Measurements from ENCODE around the gene FBXL7.

Gene FBXL7

DNA sequence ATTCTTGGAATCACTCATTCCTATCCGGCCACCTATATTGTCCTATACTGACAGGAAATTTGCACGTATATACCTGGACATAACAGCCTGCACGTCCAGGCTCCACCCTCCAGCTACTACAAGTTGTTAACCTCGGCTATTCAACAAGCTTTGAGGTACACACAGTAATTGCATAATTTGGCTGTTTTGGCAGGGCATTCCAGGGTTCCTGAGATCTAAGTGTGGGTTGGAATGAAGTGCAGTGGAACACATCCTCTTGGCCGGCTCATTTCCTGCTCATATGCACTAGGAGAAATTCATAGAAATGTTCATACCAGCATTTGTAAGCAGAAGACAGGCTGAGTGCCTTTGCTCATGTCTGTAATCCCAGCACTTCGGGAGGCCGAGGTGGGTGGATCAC lies 222.3 kb downstream of the FBXL7 start:
- DNase-seq: no peak

DNA sequence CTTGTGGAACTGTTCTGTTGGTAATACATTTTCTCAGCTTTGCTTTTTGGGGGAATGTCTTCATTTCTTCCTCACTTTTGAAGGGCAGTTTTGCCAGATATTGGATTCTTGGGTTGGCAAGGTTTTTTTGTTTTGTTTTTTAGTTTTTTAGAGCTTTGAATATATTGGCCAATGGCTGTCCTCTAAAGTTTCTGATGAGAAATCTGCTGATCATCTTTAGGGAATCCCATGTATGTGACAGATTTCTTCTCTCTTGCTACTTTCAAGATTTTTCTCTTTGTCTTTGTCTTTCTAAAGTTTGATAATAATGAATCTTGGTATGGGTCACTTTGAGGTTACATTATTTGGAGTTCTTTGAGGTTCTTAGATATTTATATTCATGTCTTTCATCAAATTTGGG lies 227.4 kb downstream of the FBXL7 start:
- no peak for DNase-seq

DNA sequence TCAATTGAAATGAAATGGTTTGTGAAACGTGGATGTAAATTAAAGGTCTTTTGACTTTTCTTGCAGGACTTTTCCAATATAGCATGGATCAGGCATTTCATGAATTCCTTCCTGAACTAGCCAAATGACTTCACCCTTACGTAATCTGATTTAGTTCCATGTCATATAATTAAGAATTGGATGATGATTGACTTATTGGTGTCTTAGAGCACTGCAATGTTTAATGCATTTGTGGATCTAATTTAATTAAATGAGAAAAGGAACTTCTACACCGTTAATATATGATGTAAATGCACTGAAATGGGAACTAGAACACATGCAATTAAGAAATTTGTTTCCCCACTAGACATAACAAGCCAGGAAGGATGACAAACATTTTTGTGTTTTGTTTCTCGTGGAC lies 228.8 kb downstream of the FBXL7 start:
- no peak for DNase-seq

DNA sequence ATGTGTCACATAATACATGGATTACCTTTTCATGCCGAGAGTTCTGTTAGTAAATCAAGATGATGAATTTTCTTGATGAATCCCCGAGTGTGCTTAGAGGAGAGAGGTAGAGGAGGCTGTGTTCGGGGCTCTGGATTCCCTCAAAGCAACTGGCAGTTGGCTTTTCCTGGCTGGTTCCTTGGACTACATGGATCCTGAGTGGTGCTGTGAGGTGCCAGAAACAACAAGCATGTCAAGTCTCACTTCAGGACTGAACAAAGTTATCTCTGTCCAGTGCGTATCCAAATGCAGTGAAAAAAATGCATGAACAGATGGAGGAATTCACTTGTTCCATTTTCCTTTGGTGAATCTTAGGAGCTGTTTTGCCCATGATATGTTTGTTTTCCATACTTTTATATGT lies 231.7 kb downstream of the FBXL7 start:
- no peak for DNase-seq

DNA sequence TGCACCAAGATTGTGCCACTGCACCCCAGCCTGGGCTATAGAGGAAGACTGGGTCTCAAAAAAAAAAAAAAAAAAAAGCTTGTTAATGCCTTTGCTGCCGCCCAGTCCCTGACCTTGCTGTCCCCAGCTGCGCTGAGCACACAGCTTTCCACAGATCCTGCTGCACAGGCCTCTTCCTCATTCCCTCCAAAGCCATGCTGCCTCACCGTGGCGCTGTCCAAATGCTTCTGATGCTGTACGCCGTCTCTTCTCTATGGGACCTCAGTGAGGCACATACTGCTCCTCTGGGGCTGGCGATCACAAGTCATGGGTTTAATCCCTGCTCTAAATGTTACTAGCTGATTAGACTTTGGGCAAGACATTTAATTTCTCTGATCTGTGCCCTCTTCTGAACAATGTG lies 234.1 kb downstream of the FBXL7 start:
- no peak for DNase-seq

DNA sequence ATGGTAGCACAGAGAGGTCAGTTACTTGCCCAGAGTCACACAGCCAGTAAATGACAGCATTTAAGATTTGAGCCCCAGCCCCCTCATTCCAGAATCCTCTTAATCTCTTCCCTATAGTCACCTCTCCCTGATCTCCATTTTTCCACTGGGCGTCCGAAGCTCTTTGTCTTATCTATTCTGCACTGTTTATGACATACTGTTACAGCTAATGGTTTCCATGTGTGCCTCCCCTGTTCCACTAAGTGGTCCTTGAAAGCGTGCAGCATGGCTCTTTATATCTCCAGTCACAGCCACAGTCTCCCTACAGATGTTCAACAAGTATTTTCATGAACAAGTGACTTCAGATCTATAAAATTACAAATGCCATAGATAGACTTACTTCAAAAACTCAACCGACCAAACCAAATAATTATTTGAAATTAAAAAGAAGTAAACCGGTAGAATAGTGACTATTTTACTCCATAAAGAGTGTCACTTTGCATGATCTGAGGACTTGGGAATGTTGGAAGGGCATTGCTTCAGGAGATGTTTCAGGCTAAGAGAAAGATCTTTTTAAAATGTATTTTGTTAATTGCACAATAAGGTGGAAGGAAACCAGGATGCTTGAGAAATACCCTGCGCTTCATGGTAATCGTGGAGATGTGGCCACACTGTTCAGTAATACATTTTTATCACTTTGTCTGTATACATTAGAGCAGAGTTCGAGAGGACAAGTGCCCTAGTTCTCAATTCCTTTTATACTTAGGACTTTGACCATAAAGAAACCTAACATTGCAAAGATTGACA lies 237.2 kb downstream of the FBXL7 start:
- no peak for DNase-seq

DNA sequence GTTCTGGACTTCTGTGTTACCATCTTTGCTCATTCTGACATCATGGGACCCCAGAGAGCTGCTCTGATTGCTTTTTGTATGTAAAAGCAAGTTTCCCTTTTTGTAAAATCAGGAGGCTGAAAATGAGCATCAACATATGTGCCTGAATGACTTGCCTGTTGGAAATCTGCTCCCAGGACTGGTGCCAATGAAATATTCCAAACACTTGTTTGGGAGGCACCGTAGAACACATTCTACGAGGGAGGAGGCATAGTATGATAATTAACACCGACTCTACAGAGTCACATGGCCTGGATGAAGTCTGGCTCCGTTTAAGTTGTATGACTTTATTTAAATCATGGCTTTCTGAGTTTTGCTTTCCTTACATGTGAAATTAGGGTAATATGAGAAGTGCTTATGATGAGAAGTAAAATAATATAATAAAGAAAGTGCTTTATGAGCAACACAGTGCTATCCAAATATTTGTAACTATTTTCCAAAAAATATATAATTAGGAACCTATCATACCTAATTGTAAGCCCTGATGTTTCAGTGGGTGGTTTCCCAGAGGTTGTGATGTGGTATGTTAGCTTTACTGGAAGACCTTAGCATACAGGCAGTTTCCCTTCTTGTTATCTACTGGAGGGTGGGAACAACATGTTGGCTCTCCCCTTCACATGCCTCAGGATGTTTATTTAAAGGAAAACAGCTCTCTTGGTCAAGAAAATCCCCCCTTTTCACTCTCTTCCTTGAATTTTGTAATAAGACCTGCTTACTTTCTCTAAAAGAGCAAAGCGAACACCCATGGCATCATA lies 238.1 kb downstream of the FBXL7 start:
- DNase-seq: no peak

DNA sequence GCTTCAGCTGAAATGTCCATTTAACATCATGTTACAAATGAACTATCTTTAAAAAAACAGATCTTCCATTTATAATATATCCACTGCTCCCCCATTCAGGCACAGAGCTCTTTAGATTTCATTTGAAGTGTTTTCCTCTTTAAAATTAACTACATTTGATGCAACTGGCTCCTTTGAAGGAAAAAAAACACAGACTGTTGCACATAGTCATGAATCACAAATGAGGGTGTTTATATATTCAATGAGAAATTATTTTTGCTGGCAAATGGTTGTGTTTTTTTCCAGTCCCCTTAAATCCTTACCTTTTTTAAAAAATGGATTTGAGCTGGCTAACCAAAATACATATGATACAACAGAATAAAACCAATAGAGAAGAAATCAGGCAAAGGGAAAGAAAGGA lies 240.4 kb downstream of the FBXL7 start:
- DNase-seq: no peak

DNA sequence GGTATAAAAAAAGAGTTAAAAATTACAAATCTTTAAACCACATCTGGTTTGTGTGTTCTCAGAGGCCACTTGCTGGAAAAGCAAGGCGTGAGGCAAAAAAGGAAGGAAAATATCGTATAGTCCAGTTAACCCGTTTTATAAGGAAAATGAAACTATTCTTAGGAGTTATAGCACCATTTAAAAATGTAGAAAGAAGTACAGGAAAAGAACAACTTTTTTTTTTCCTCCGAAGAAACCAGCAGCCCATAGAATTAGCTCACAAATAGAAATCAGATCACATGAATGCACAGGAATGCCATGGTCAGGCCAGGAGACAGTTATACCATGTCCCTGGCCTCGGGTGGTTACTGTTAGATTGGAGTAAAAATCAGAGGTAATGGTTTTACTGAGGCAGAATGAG lies 241.6 kb downstream of the FBXL7 start:
- no peak for DNase-seq

DNA sequence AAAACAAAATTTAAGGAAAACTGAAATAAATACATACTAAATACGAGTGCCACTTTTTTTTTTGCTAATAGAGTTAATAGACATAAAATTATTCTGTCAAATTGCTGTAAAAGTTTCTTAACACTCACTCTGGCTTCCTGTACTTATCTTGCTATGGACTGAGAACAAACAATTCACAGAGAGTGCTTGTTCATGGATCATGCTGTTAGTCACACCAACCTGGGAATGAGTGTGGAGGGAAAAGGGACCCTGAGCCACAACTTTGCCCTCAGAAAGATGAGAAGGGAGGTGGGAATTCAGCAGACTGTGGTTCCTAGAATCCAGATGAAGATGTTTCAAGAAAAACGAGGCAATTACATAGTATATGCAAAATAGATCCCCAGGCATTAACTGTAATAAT lies 246.9 kb downstream of the FBXL7 start:
- DNase-seq: no peak

DNA sequence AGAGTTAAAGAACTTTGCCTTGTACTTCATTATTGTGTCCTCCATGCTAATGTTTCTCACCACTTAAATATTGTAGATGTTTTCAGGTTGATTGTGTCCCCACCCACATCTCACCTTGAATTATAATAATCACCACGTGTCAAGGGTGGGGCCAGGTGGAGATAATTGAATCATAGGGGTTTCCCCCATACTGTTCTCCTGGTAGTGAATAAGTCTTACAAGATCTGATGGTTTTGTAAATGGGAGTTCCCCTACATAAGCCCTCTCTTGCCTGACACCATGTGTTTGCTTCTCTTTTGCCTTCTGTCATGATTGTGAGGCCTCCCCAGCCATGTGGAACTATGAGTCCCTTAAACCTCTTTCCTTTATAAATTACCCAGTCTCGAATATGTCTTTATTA lies 248.3 kb downstream of the FBXL7 start:
- DNase-seq: no peak

DNA sequence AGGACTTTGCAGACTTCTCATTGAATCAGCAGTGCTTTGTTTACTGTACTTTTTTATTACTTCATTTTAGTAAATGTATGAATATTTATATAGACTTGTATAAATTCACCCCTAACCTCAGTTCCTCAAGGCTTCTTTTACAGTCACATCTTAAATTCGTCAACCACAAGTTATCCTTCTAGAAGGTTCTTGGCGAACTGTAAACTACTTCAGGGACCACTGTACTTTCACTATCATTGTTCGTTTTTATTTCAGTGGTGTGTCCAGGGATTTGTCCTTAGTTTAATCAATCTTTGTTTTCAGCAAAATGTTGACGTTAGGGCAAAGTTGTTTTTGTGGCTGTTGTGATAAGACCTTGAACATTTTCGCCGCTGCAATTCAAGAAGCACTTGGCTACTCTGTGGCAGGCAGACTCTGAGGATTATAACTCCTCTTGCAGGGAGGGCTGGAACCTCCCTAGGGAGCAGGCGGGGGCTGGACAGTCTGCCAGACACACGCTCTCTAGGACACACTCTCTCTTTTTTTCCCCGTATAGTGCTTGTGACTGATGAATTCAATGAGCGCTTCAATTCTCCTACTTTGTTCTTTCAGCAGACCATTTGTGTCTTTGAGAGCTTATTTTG lies 252.8 kb downstream of the FBXL7 start:
- no peak for DNase-seq

DNA sequence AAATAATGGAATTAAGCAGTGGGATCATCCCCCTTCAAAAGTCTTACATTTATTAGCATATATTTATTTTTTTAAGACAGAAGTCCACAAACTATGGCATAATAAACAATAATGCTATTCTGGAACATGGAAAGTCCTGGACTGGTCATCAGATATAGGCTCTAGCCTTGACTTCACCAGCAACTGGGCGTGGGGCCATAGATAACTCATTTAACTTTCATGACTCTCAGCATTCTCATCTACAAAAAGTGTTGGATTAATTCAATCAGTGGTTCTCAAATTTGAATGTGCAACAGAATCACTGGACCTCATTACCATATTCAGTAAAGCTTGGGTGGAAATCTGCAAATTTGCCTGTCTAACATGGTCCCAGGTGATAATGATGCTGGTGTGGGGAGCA lies 253.8 kb downstream of the FBXL7 start:
- no peak for DNase-seq

DNA sequence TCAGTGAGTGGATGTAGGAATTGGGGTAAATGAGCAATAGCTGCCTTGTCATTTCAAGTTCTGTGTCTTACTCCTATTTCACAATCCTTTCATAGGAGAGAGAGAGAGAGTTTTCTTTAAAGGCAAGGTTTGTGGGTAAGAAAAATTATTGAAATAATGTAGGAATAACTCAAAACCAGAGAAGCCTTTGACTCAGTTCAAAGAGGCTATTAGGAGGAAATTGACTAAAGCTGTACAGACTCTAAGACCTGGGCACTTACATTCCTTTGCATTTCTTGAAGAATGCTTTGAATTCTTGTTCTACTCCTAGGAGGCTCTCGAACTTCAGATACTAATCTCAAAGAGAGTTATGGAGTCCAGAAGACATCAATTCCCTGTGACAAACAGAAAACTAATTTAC lies 257.1 kb downstream of the FBXL7 start:
- no peak for DNase-seq

DNA sequence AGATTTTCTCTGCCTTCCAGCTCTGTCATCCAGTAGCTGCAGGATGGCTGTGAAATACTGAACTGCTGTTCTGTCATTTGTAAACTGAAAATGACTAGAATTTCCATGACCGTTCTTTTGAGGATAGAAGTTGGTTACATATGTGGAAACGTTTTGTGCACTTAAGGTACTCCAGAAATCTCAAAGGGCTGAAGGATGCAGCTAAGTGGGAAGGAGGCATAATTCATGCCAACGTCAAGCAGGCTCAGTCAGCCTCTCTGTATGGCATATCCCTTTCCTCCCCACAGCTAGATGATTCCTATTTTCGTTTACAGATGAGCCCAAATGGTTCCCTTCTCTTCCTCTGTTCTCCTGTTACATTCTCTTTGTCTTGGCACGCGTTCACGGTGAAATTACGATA lies 257.6 kb downstream of the FBXL7 start:
- no peak for DNase-seq

DNA sequence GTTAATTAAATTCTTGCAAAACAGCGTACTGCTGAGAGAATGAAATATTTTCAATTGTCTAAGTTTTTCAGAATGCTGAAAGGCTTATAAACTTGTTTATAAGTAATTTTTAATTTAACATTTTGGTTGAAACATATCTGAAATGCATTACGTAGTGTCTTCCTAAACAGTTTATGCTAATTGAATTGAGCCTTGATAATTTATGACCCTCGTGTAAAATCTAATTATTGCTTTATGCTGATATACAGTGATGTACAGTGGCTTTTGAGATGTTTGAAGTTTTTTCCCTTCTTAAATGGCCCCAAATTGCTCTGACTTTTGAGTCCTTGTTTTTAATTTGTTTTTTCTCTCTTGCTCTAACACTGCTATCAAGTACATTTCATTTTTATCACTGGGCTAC lies 262.7 kb downstream of the FBXL7 start:
- DNase-seq: no peak

DNA sequence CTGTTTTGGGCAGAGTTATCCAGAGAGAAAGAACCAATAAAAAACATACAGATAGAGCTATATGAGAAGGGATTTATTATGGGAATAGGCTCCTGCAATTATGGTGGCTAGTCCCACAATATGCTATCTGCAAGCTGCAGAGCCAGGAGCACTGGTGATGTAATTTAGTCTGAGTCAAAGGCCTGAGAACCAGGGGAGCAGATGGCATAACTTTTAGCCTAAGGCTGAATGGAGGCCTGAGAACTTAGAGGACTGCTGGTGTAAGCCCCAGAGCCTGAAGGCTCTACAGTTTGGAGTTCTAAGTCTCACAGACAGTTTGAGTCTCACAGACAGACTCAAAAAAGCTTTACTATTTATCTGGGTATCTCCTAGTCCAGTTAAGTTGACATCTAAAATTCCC lies 263.8 kb downstream of the FBXL7 start:
- DNase-seq: no peak

DNA sequence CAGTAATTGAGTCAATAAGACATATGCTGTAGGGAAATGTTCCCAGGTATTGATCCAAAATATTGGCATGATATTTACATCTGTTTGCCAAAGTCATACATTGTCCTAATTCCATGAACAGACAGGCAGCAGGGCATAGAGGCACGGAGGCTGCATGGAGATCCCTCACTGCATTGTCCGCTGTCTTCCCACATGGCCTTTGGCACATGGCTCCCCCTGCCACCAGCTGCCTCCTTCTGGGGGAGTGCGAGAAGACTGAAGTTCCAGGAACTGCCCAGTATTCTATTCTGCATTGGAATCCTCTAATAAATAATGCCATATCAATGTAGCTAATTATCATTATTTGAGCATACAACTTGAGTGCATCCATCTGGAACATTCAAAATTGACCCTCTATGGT lies 269.0 kb downstream of the FBXL7 start:
- DNase-seq: no peak

DNA sequence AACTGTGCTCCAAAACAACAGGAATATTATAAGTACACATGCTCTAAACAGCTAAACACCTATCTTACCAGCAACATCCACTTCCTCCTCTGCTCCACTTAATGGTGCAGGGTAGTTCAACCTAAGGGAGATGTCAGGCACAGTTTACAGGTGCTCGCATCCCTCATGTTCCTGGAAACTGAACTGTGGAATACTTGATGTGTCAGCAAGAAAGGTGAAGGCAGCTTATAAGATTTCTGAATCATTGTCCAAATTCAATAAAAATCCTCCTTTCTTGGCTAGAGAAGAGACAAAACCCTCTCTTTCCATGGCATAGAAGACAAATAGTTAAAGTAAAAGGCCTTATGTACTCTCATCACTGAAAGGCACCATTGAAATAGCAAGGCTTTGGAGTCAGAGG lies 272.2 kb downstream of the FBXL7 start:
- no peak for DNase-seq

DNA sequence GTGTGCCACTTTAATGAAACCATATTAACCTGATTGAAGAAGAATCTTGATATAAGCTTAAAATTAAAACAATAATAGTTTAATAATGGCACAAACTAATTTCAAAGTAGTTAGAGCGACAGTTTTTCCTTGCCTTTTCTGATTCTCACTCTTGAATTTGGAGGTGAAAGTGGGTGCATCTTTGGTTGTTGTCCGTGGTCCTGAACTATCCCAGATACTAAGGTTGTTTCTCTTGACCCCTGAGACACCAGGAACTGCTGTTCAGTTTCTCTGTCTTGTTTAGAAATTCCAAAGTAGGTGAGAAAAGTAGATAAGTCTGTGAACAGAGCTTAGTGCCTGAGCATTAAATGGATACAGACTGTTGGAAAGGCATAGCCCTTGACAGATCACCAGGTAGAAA lies 274.7 kb downstream of the FBXL7 start:
- no peak for DNase-seq

DNA sequence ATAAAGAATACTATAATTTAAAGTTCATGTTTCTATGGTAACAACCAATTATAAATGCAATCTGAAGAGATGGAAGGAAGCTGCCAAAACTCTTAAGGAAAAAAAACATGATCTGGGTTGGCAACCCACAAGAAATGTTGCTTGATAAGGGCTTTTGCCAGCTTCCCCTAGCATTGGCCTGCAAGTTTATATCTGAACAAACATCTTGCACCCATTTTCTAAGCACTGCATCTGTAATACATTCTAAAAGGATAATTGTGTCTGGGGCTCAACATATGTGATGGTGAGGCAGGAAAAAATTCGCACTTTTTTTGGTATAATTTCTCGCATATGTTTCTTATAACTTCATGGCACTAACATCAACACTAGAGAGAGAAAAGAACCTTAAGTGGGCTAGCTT lies 276.4 kb downstream of the FBXL7 start:
- DNase-seq: no peak

DNA sequence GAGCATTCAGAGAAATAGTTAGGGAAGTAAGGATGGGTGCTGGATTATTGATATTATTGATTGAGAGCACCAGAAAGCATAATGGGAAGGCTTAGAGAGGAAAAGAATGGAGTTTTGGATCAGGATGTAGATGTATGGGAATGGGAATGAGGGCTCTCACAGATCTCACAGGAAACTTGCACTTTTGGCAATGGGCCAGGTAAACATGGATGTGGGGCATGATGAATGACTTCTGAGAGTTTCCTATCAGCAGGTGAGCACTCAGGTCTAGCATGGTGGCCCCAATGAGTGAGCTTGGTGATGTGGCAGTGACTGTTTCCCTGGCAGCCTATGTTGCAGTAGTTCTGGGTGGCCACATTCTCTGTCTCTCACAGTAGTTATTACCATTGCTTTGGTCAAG lies 283.8 kb downstream of the FBXL7 start:
- no peak for DNase-seq

DNA sequence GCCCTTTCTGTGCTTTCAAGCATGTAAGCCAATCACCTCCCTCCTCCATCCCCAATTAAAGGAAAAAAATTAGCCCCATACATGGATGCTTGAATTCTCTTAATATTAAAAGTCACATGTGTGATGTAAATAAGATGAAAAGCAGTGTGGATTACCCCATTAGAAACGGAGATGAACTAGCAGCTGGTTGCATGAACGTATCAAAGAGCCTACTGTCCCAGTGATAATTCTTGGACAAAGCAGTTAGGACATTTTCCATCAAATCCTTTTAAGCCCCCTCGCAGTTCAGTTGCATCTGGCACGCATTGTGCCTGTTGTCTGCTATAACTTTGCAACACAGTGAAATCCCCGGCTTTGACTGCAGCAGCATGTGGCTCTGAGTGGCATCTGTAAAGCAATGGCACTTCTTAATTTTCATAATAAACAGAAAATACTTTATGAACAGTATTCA lies 285.6 kb downstream of the FBXL7 start:
- no peak for DNase-seq

DNA sequence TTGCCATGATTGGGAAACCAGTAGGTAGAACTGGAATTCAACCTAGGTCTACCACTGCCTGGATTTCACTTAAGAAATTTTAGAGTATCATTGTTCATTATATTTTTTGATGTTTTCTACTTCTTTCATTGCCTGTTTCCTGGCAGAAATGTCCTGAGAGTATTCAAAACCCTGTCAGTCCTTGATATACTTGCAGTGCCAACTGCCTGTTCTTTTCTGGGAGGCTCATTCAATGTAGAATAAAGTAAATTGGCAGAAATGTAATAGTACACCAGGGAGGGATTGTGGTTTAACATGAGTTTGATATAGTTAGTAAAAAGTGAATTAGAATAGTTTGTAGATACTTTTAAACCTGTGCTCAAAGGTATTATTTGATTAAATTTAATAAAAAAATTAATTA lies 286.3 kb downstream of the FBXL7 start:
- DNase-seq: no peak

All from NCI-H1092 (cell line).